ENCODE results near the gene CEMIP.

DNA sequence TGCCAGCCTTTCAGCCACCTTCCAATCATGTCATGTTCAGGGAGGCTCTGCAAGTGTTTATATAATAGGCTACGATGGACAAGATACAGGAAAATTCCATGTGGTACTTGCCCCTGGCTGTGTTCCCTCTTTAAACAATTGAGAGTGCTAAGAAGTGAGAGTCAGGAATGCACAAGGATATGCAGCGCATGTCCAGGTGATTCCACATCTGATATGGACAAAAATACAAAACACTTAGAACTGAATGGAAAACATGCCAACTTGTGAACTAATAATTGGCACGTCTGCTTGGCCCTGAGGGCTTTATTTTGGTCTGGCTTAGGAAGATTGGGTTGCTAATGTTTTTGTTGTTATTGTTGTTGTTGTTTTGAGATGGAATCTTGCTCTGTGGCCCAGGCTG is 100.9 kb downstream of the CEMIP start:
- TF ChIP-seq ZNF773 (CRISPR knock-in tag; IDR thresholded peaks at IDR 0.05; ENCODE audit: borderline replicate concordance) = no peak
- no peak for TF ChIP-seq ZNF274 (CRISPR knock-in tag; IDR thresholded peaks at IDR 0.05)
- TF ChIP-seq SIN3A (IDR thresholded peaks at IDR 0.05; ENCODE audit: borderline replicate concordance, low read depth, low read length) = no peak
- TF ChIP-seq, protein P1, sequence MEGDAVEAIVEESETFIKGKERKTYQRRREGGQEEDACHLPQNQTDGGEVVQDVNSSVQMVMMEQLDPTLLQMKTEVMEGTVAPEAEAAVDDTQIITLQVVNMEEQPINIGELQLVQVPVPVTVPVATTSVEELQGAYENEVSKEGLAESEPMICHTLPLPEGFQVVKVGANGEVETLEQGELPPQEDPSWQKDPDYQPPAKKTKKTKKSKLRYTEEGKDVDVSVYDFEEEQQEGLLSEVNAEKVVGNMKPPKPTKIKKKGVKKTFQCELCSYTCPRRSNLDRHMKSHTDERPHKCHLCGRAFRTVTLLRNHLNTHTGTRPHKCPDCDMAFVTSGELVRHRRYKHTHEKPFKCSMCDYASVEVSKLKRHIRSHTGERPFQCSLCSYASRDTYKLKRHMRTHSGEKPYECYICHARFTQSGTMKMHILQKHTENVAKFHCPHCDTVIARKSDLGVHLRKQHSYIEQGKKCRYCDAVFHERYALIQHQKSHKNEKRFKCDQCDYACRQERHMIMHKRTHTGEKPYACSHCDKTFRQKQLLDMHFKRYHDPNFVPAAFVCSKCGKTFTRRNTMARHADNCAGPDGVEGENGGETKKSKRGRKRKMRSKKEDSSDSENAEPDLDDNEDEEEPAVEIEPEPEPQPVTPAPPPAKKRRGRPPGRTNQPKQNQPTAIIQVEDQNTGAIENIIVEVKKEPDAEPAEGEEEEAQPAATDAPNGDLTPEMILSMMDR (CRISPR knock-in tag; IDR thresholded peaks at IDR 0.05) = no peak
- TF ChIP-seq ZSCAN25 (CRISPR knock-in tag; IDR thresholded peaks at IDR 0.05) = no peak
- TF ChIP-seq ZNF644 (CRISPR knock-in tag; IDR thresholded peaks at IDR 0.05; ENCODE audit: low read depth) = no peak
